ENCODE data around the gene SLC35F4. TPM values are rescaled to one million over a fixed set of nuclear protein-coding genes. Genes with fewer than 3 reads are reported as not detected.

The SLC35F4 gene
- total RNA-seq, 1 experiment from 2014 or later = not detected

GRCh38 chr14:57833323-57833722 is 32.6 kb downstream of the SLC35F4 start (continued):
- TF ChIP-seq RAD21 (IDR thresholded peaks at IDR 0.05; ENCODE audit: low read depth) (peak; percentile 10; the same call in 1 of the 2 replicates), TCF7L2 (IDR thresholded peaks at IDR 0.05; ENCODE audit: borderline replicate concordance, extremely low read depth, insufficient read depth, insufficient read length) (peak; percentile 95)

GRCh38 chr14:57831981-57832380 is 33.9 kb downstream of the SLC35F4 start:
- H3K79me2 ChIP-seq (ENCODE audit: insufficient read depth, low read length) = no peaks in the 10 kb centered on the region
- H3K4me3 ChIP-seq (replicated peaks in 1 of 2; ENCODE audit: low read depth in 1 of 2, low read length in 2 of 2) = no peak overlapping the region
- H3K4me2 ChIP-seq (ENCODE audit: low read length) = no peak overlapping the region
- H3K27me3 ChIP-seq (ENCODE audit: insufficient read depth, low read length) = no peaks in the 10 kb centered on the region
- ATAC-seq (peak; percentile 34; the same call in 1 of the 2 replicates), DNase-seq (ENCODE audit: low read depth, low spot score) (no peak)
- TF ChIP-seq POLR2A (IDR thresholded peaks at IDR 0.05; ENCODE audit: borderline replicate concordance, extremely low read depth, insufficient read depth, insufficient read length) (no peak), CEBPB (IDR thresholded peaks at IDR 0.05; ENCODE audit: low read depth) (no peak), SRF (IDR thresholded peaks at IDR 0.05; ENCODE audit: low read depth) (no peak), EZH2phosphoT487 (IDR thresholded peaks at IDR 0.05; ENCODE audit: borderline replicate concordance) (no peak), JUND (IDR thresholded peaks at IDR 0.05) (no peak), RAD21 (IDR thresholded peaks at IDR 0.05; ENCODE audit: low read depth) (no peak), REST (IDR thresholded peaks at IDR 0.05; ENCODE audit: low read depth) (no peak), FOSL1 (IDR thresholded peaks at IDR 0.05; ENCODE audit: low read depth) (no peak), SIN3A (IDR thresholded peaks at IDR 0.05; ENCODE audit: low read depth) (no peak), SP1 (IDR thresholded peaks at IDR 0.05; ENCODE audit: low read depth) (no peak), CBX3 (IDR thresholded peaks at IDR 0.05; ENCODE audit: low read depth) (no peak), POLR2AphosphoS5 (IDR thresholded peaks at IDR 0.05; ENCODE audit: low read depth, low read length) (no peak), TCF7L2 (IDR thresholded peaks at IDR 0.05; ENCODE audit: borderline replicate concordance, extremely low read depth, insufficient read depth, insufficient read length) (no peak), ZFX (IDR thresholded peaks at IDR 0.05) (no peak), CTCF (IDR thresholded peaks at IDR 0.05 in 2 of 3, conservative IDR thresholded peaks at IDR 0.05 in 1 of 3; ENCODE audit: borderline replicate concordance in 1 of 3, insufficient read depth in 1 of 3, low read depth in 2 of 3, low read length in 2 of 3) (no peak), ZBTB33 (IDR thresholded peaks at IDR 0.05; ENCODE audit: extremely low read depth, insufficient replicate concordance, low read length) (no peak), ATF3 (IDR thresholded peaks at IDR 0.05) (no peak), MAX (IDR thresholded peaks at IDR 0.05) (no peak)
- ChIA-PET RAD21 (ENCODE audit: low non-redundant PET in 1 of 2, low total read pairs in 2 of 2, uncharacterized antibody in 2 of 2, unreplicated experiment in 2 of 2) (no interaction called here), POLR2A (interaction anchor here (0.7 kb wide), 1 partner anchor 9 kb away, joined by 3 read pairs; no protein-coding TSS in a partner anchor), CTCF (no interaction called here)
- no peaks in the 10 kb centered on the region for H4K20me1 ChIP-seq (ENCODE audit: insufficient read depth)
- no peaks in the 10 kb centered on the region for H3K9me2 ChIP-seq (ENCODE audit: insufficient read depth)
- H3K36me3 ChIP-seq (ENCODE audit: control insufficient read depth in 1 of 2, insufficient read depth in 2 of 2, low read length in 2 of 2) = no peaks in the 10 kb centered on the region
- BruUV-seq (replicated peaks) = no TSS peak
- peaks cover 18 to 27% of the 10 kb centered on the region in 2 experiments; a peak in 3 of 4 replicates for H3K4me1 ChIP-seq (ENCODE audit: control insufficient read depth in 1 of 2, insufficient read depth in 2 of 2, low read length in 2 of 2)
- H3K9ac ChIP-seq (ENCODE audit: low read length) = no peak overlapping the region
- no peak overlapping the region for H2AFZ ChIP-seq (ENCODE audit: low read depth, low read length, poor library complexity, severe bottlenecking)
- H3K27ac ChIP-seq (ENCODE audit: low read depth, low read length) = no peak overlapping the region
- intact Hi-C loops (cut with micrococcal nuclease) = no loop called here
- no peaks in the 10 kb centered on the region for H3K9me3 ChIP-seq (ENCODE audit: control insufficient read depth in 1 of 2, insufficient read depth in 1 of 2, low read depth in 1 of 2, low read length in 2 of 2)
